HTR-8/SVneo (cell line): ENCODE results near the gene HNF1B.

Source experiments
- DNase-seq: peaks from one replicate; pipeline ENCODE4 v3.0.0; 2011; ENCODE audit warnings: low spot score, mixed read lengths; ENCODE audit not compliant: insufficient read length
- FAIRE-seq: peaks from 2 replicates; lab custom pipeline; 2011; peaks lifted over from hg19 to GRCh38; lab: Jason Lieb, UNC

Gene HNF1B

GRCh38 chr17:37741341-37742115 lies 3.3 kb downstream of the HNF1B start:
- DNase-seq = no peak
- no peak for FAIRE-seq

GRCh38 chr17:37740915-37741314 lies 3.9 kb downstream of the HNF1B start:
- DNase-seq = no peak
- no peak for FAIRE-seq

DNA sequence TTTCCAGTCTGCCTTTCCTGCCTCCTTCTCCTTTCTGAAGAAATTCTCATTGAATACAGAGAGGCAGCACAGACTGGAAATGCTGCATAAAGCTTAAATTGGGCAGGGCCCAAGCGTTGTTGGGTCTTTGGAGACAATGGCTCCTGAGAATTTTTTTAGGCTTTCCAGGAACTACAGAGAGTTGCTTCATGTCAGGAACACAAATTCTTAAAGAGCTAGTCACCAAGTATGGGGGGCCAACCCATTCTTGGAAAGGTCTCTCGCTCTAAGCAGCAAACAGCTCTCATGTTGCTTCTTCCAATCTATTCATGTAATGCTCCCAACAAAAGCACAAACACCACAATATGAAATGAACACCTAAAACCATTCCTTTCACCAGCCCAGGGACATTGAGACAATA lies 6.9 kb downstream of the HNF1B start:
- FAIRE-seq (no peak), DNase-seq (peak; percentile 60)

- no peak for DNase-seq
- no peak for FAIRE-seq
These were observed 7.8 kb downstream of the HNF1B start for GRCh38 chr17:37737081-37737480.

- DNase-seq (no peak), FAIRE-seq (no peak)
These were observed 8.4 kb downstream of the HNF1B start for GRCh38 chr17:37736428-37736827.

DNA sequence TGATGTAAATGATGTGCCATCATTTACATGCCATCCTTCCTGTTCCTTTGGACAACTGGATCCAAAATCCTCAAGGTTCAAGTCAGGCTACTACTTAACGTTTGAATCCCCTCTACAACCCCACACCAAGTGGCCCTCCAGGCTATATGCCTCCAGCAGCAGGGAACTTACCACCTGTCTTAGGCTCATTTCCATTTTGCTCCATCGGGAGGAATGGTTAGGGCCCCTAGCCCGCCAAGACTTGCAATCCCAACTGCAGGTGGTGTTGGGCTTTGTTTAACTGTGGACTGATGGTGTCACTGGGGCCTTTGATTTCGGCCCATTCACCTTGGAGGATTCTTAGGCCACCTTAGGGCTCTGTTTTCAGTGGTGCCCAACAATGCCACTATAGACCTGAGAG lies 9.7 kb downstream of the HNF1B start:
- FAIRE-seq = no peak

GRCh38 chr17:37732316-37732715 lies 12.5 kb downstream of the HNF1B start:
- DNase-seq = no peak
- FAIRE-seq = no peak

More for the DNA sequence above, 9.7 kb downstream of the HNF1B start:
- DNase-seq = no peak

DNA sequence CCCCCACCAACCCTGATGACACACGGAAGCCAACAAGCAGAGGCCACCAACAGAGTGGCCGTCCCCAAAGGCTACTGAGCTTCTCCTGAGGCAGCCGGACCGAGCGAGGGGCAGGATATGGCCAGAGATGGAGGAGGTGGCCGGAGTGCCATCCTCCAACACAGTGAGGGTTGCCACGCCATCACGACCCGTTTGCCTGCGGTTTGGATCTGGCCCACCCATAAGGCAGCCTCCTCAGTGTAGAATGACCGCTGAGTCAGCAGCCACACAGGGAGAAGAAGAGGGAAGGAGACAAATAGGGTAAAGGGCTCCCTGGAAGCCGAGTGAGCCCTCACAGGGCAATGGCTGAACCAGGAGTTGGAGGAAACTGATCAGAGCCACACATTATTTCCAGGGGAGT lies 13.8 kb downstream of the HNF1B start:
- FAIRE-seq = no peak
- DNase-seq = no peak

- FAIRE-seq (no peak), DNase-seq (no peak)
These were observed 15.0 kb downstream of the HNF1B start for GRCh38 chr17:37729905-37730304.

GRCh38 chr17:37726891-37727675 lies 17.8 kb downstream of the HNF1B start:
- DNase-seq (no peak), FAIRE-seq (no peak)

GRCh38 chr17:37726248-37726647 lies 18.6 kb downstream of the HNF1B start:
- FAIRE-seq = no peak
- no peak for DNase-seq

DNA sequence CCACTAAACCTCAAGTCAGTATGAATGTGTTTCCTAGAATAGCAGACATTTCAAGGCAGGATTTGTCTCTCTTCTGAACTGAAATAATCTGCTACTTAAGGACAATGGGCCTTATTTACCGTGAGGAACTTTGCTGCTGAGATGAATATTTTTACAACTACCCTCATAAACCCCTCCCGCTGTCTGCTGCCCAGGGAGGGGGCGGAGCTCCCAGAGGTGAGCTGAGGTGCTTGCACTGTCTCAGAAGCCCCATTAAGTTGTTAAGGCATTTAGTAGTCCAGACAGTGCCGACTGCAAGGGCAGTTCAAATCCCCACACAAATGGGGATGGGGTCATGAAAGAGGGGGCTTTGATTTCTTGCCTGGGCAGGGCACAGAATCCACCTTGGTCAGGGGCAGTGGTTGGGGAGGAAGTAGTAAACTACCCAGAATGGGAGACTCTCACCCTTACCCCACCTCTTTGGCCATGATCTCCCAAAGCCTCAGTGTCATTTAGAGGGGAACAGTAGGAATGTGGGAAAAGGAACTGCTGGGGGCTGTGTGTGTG lies 19.2 kb downstream of the HNF1B start:
- FAIRE-seq = no peak
- no peak for DNase-seq

- no peak for FAIRE-seq
- DNase-seq = no peak
These were observed 19.8 kb downstream of the HNF1B start for GRCh38 chr17:37725021-37725595.

DNA sequence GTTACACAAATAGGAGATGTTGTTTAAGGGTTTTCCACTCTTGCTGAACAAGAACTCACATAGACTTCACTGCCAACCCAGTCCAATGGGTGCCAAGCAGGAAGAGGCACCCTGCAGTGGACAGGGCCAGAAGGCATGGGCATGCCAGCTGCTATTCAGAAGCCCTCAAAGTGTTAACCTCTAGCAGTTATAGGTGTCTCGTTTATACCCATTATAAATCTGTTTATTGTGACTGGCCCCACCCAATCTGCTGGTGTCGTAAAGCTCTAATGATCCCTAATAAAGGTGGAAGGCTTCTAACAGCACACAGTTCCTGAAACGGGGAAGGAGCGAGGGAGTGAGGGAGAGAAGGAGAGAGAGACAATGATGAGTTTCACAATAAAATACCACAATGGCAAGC lies 23.9 kb downstream of the HNF1B start:
- no peak for DNase-seq

DNA sequence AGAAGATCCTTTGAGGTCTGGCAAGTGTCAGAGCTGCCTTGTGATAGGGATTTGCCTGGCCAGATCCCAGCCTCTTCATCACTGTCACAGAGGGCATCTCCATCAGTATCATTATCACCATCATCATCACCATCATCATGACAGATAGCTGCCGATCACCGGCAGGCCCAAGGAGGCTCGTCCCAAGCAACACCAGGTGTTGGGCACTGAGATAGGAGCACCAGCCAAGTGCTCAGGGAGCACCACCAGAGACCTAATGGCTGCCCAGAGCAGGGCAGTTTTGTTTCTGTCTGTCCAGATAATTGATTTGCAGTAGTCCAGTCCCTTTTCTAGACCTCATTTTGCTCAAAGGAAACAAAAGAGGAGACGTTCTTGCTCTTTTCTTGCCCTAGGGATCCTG lies 25.0 kb downstream of the HNF1B start:
- DNase-seq = no peak
- FAIRE-seq = no peak

More for the DNA sequence above, 23.9 kb downstream of the HNF1B start:
- FAIRE-seq = no peak

DNA sequence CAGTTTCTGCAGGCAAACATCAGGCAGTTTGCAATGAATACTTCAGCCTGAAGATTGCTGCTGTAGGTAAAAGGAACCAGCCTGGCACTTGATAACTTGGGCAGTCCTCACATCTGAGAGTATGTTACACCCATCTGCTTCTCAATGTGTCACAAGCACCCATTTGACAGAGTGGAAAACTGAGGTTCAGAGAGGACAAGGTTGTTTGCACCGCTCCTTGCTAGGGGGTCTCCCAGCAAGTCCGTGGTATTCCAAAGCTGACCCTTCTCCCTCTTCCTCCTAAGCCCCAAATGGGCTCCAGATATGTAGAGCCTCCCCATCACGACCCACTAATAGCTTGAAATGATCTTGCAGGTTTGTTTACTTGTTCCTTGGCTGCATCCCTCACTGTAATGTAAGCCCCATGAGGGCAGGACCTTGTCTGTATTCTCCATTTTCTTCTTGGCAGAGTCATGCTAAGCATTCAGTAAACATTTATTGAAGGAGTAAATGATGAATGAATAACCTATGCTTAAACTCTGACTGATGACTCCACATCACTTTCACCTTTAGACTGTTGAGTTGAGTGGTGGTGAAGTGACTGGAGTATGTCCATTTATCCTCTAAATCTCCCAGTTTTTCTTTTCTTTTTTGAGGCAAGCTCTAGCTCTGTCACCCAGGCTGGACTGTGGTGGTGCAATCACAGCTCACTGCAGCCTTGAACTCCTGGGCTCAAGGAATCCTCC lies 26.4 kb downstream of the HNF1B start:
- DNase-seq (no peak), FAIRE-seq (no peak)

DNA sequence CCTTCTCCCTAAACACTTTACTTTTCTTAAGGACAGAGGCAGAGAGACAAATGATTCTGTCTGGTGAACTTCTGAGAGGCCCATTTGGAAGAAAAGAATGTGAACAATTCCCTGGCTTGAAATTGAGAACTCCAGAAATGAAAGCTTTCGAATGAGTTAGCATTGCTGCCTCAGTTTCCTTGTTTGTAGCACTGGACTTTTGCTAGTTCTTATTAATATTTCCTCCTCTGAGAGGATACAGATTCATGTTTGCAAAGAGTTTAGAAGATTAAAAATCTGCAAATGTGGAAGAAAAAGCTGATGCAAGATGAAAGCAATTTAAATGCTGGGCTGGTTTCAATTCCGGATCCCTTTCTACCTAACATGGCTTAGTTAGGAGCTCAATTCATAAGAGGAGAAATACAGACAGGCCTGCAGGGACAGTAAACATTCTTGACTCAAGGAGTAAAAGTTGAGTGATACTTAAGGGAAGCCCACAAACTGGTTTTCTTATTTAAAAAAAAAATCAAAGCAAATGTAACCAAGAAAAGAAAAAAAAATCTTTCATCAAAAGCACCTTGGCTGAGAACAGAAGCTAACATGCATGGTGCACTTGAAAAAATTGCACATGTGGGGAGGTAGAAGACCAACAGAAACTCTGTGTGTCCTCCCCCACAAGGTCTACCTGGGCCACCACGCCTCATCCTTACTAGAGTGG lies 27.1 kb downstream of the HNF1B start:
- FAIRE-seq (no peak), DNase-seq (no peak)

DNA sequence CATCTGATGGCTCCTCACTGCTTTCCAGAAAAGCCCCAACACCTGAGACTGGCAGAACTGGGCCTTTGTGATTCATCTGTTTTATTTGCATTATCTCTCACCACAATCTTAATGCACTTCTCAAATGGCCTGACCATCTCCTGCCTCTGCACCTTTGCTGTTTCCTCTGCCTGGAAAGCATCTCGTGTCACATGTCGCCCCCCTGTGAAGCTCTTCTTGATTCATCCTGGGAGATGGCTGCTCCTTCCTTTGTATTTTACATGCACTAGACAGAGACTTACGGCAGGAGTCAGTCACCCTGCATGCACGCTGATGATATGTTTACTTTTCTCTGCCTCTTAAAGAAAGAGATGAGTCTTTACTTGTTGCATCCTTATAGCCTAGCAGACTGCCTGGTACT lies 30.0 kb downstream of the HNF1B start:
- no peak for FAIRE-seq

DNA sequence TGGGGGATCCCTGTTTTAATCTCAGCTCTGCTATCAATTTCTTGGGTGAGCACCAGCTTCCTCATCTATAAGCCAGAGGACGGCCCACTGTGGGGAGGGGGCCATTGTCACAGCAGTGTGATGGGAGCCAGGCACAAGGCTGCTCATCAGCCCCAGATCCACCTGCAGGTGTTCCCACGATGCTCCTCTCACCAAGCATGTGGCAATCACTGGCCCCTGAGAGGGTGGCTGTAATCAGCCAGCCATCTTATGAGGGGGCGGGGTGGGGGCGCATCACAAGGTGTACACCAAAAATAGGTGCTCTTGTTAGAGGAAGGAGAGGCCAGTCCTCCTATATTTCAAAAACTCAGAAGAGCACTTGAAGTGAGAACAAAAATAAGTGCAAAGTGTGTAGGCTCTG lies 31.2 kb downstream of the HNF1B start:
- FAIRE-seq = no peak
- DNase-seq = no peak

More for the DNA sequence above, 30.0 kb downstream of the HNF1B start:
- no peak for DNase-seq

- FAIRE-seq = no peak
- DNase-seq = no peak
These were observed 31.8 kb downstream of the HNF1B start for GRCh38 chr17:37713028-37713431.
